ENCODE data around the gene RBM19.
A peak's percentile ranks its signal among the peaks of the same experiment; 100 is the strongest.
"Not testable (repeated sequence)": the region's sequence is repeated elsewhere in the genome, so short reads cannot be mapped to it uniquely, and the experiment has no call there.

RBM19 gene, protein sequence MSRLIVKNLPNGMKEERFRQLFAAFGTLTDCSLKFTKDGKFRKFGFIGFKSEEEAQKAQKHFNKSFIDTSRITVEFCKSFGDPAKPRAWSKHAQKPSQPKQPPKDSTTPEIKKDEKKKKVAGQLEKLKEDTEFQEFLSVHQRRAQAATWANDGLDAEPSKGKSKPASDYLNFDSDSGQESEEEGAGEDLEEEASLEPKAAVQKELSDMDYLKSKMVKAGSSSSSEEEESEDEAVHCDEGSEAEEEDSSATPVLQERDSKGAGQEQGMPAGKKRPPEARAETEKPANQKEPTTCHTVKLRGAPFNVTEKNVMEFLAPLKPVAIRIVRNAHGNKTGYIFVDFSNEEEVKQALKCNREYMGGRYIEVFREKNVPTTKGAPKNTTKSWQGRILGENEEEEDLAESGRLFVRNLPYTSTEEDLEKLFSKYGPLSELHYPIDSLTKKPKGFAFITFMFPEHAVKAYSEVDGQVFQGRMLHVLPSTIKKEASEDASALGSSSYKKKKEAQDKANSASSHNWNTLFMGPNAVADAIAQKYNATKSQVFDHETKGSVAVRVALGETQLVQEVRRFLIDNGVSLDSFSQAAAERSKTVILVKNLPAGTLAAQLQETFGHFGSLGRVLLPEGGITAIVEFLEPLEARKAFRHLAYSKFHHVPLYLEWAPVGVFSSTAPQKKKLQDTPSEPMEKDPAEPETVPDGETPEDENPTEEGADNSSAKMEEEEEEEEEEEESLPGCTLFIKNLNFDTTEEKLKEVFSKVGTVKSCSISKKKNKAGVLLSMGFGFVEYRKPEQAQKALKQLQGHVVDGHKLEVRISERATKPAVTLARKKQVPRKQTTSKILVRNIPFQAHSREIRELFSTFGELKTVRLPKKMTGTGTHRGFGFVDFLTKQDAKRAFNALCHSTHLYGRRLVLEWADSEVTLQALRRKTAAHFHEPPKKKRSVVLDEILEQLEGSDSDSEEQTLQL

DNA sequence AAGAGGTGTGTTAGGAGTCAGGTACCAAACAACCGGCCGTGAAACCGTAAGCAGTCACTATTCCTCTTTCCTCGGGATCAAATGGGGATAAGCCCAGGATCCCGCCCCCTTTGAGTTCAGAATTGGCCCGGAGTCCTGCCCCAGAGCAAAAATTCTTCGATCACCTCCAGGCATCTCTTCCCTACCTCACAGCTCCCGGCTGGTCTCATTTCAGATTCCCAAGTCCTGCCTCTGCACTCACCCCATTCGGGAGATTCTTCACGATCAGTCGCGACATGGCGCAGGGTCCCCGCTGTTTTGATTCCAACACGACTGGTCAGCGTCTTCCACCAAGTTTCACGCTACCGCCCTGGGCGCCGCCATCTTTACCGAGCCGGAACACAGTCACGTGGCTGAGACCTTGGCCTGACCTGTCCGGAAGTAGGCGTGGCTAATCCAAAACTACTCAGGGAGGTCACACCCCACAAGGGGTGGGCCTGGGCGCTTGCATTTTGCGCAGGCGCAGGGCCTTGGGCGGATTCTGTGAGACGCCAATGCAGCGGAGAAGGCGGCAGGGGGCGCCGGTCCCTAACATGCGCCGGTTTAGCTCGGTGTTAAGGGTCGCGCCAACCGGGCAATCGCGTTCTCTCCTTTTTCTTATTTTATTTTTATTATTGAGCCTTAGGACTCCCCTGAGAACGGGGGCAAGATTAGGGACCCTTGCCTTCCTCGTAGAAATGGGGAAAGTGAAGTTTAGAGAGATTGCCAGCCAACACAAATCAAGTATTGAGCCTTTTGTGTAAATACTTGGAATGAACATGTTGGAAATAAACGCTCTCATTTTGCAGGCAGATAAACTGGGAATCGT is at the start of gene RBM19:
Gene RBM19, minus strand, starts transcription at position 375 of the 847 bp plus-strand sequence. Its CDS starts 98 bp downstream, at position 277.
- DNase-seq (ENCODE audit: low read depth): peak; percentile 97

DNA sequence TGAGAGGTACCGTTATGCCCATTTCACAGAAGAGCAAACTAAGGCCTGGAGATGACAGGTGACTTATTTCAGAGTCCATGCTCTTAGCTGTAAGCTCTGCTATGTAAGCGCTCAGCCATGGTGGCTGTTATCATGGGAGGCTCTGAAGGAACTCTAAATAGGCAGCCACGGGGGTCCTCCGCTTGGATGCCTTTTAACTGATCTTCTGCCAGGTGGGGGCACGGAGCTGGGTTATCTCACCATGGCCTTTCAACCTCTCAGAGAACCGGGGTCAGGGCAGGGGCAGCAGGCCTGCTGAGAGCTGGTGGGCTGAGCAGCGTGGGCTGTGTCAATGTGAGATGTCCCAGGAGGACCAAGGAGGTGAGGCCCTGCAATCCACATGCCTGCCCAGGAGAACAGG is 49.7 kb upstream of the RBM19 start:
- DNase-seq (ENCODE audit: low read depth): no peak

DNA sequence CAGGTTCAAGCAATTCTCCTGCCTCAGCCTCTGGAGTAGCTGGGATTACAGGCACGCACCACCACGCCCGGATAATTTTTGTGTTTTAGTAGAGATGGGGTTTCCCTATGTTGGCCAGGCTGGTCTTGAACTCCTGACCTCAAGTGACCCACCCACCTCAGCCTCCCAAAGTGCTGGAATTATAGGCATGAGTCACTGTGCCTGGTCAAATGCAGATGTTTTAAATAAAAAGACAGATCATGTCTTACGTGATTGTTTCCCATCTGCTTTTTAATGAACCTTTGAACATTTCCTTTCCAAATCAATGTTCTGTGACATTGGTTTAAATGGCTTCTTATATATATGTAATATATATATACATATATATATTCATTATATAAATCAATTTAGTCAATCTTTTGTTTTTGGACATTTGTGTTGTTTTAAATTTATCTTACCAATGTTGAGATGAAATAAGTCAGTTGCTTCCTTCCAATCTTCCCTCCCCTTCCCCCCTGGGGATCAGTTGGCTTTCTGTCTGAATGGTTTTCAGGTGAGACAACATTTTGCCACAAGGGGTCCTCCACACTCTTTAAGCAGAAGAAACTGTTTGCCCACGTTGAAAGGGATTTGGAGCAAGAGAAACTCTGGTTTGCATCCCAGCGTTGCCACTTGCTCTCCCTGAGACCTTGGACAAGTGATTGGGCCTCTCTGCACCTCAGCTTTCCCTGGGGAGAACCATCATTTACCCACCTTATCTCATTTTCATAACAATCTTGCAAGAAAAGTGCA is 47.6 kb upstream of the RBM19 start:
- DNase-seq (ENCODE audit: low read depth): no peak

DNA sequence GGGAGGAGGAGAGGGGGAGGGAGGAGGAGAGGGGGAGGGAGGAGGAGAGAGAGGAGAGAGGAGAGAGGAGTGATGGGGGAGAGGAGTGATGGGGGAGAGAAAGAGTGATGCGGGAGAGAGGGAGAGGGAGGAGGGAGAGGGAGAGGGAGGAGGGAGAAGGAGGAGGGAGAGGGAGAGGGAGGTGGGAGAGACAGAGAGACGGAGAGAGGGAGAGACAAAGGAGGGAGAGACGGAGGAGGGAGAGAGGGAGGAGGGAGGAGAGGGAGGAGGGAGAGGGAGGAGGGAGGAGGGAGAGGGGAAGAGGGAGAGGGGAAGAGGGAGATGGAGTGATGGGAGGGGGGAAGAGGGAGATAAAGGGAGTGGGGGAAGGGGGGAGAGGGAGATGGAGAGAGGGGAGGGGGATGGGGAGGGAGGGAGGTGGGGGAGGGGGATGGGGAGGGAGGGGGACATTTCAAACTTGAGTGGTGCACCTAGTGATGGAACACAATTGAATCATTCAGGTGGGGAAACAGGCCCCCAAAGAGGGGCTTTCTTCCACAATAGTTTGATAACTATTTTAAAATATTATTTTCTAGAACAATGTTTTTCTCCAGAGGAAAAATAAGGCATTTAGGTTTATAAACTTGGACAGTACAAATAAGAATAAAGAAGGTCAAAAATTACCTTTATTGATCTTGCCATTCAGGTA is 46.8 kb upstream of the RBM19 start:
- DNase-seq (ENCODE audit: low read depth): no peak

DNA sequence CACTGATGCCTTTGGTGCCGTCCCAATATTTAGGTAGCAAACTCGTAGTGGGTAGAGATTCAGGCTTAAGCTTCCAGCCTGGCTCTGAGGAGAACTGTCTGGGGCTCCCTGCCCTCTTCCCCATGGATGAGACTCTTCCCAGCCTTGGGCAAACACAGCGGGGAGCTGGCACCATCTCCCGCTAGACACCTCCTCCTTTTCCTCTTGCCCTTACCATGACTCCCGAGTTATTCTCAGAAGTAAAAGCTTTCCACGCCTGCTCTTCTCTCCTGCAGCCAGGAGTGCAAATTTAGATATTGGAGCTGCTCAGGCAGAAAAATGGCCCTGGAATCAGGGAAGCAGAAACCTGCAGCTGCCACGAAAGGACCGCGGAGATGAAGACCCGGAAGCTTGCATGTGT is 45.6 kb upstream of the RBM19 start:
- no peak for DNase-seq (ENCODE audit: low read depth)

DNA sequence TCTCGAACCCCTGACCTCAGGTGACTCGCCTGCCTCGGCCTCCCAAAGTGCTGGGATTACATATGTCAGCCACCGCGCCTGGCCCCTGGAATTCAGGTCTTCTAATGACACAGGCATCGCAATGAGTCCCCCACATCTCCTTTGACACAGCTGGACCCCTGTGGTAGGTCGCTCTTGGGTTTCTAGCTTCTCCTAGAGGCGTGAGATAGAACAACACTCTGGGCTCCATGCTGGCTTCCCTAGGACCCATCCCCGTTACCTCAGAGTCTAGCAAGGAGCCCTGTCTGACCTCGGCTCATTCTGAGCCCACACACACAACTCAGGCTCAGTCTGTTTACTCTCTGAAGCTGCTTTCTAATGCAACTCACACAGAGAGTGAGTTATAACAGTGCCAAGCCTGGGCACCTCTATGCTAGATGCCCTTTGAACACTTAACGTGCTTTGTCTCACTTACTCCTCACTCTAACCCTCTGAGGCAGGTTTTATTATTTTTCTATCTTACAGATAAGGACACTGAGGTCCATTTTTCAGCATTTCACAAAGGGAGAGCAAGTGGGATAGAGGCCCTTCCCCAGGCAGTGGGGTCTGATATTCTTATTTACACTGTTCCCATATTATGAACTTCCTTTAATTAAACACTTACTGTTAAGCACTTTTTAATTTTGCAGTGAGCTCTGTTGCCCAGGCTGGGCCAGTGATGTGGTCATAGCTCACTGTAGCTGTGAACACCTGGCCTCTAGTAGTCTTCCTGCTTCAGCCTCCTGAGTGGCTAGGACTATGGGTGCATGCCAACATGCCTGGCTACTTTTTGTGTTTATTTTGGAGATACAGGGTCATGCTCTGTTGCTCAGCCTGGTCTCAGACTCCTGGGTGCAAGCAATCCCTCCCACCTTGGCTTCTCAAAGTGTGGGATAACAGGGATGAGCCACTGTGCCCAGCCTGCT is 40.6 kb upstream of the RBM19 start:
- no peak for DNase-seq (ENCODE audit: low read depth)

DNA sequence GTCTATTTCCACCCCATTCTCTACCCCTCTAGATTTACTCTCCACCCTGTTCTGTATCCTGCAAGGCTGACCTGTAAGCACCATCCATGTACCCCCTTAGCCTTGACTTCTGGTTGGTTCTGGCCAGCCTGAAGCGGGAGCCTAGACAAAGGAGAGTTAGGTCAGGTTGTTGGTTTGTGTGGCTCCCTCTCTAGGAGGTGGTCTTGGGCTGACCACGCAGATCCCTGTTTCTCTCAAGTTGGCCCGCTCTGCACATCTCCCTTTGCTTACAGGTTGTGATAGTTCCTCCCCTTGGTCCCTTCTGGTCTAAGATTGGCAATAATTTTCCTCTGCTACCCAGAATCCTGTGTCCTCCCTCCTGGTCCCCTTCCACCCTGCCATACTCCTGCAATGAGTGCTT is 38.3 kb upstream of the RBM19 start:
- no peak for DNase-seq (ENCODE audit: low read depth)

DNA sequence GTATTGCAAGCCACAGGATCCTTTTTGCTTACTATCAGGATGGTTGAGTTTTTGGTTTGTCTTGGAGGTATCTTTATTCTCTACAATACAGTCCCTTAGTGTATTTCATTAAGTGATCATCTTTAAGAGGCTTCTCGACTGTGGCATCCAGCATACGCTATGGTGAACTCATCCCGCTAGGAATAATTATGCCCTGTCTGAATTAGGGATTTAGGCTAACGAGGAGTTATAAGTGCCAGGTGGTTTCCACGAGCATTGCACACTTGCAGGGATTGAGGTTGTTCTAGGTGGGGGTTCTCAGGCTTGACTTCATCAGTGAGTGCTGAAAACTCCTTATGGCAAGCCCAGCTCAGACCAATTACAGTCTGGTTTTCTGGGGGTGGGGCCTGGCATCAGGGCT is 37.2 kb upstream of the RBM19 start:
- DNase-seq (ENCODE audit: low read depth): no peak

DNA sequence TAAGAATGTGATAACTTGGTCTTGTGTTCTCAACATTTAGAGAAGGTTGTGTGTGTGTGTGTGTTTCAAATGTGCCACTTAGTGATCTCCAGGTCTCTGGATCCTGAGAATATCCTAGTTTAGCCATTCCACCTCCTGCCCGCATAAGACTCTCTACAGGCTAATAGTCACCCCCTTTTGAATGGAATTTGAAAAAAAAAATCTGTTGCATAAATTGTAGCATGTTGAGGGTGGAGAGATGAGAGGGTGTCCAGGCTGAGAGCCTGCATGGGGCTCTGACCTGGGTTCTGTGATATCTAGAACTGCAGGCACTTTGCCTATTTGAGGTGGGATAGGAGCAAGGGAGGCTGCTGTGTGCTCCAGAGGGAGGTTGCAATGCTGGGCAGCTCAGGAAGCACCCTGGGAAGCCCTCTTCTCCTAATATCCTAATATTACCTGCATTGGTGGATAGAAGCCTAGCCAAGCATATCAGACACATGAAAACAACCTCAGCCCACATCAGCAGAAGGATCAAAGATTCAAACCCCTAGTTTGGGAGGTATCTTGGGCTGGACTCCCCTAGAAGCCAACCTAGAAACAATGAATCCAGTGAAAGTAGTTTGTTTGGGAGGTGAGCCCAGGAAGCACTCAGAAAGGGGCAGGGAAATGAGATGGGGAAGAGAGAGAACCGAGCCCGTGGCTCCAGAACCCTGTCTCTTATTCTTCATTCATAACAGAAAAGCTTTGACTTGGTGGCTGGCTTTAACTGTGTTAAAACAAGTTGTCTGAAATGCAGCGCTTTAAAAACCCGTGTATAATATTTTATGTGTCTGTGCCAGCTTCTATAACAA is 35.6 kb upstream of the RBM19 start:
- no peak for DNase-seq (ENCODE audit: low read depth)

DNA sequence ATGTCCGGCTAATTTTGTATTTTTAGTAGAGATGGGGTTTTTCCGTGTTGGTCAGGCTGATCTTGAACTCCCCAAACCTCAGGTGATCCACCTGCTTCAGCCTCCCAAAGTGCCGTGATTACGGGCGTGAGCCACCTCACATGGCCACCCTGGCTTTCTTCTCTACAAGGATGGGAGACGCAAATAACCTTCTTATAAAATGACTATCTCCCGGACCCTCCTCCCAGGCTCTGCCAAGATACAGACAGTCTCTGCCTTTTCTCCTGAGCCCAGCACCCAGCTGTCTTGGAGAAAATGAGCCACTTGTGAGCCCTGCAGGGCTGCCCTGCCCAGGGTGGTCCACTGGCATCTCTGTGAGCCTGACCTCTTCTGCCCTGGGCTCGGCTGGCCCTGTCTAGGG is 34.7 kb upstream of the RBM19 start:
- no peak for DNase-seq (ENCODE audit: low read depth)

DNA sequence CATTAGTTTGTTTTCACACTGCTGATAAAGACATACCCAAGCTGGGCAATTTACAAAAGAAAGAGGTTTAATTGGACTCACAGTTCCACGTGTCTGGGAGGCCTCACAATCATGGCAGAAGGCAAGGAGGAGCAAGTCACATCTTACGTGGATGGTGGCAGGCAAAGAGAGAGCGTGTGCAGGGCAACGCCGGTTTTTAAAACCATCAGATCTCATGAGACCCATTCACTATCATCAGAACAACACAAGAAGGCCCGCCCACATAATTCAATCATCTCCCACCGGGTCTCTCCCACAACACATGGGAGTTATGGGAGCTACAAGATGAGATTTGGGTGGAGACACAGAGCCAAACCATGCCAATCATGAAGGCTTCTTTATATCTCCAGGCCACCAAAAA is 34.1 kb upstream of the RBM19 start:
- not testable (repeated sequence) for DNase-seq (ENCODE audit: low read depth)

DNA sequence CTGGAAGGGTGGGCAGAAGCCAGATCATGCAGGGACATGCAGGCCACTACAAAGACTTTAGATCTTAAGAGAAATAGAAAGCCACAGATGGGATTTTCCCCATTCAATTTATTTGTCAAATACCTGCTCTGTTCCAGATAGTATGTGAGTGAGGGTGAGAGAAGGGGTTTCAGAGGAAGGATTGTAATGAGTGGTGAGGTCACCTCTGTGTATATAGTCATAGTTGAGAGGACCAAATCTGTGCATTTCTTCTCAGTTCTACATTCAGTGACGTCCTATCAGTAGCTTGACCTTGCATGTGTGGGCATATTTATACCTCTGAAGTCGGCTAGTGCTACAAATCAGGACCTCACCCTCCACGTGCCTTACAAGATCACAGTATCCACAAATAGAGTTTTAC is 31.2 kb upstream of the RBM19 start:
- DNase-seq (ENCODE audit: low read depth): no peak

DNA sequence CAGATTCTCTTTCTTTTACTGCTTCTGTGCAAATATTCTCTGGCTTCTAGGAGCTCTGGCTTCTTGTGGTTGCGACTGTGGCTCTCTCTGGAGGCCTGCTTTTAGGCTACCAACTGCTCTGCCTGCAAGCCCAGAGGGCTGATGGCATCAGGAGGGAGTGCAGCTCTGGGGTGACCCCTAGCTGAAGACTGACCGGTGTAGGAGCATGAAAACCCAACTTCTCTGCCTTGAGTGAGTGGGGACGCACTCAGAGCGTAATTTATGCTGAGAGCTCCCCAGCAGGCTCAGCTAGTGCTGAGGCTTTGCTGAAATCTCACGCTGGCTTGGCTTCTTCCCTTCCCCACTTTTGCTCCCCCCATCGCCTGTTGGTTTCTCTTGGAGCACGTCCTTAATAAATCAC is 29.9 kb upstream of the RBM19 start:
- no peak for DNase-seq (ENCODE audit: low read depth)

DNA sequence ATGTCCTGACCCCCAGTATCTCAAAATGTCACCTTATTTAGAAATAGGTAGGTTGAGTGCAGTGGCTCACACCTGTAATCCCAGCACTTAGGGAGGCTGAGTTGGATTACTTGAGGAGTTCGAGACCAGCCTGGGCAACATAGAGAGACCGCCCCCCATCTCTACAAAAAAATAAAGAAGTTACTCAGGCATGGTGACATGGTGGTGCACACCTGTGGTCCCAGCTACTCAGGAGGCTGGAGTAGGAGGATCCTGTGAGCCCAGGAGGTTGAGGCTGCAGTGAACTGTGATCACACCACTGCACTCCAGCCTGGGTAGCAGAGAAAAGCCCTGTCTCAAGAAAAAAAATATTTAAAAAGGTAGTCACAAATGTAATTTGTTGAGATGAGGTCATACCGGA is 27.9 kb upstream of the RBM19 start:
- DNase-seq (ENCODE audit: low read depth): no peak

DNA sequence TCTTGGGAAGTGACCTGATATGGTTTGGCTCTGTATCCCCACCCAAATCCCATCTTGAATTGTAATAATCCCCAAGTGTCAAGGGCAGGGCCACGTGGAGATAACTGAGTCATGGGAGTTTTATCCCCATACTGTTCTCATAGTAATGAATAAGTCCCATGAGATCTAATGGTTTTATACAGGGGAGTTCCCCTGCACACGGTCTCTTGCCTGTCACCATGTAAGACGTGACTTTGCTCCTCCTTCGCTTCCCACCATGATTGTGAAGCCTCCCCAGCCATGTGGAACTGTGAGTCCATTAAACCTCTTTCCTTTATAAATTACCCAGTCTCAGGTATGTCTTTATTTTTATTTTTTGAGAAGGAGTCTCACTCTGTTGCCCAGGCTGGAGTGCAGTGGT is 26.6 kb upstream of the RBM19 start:
- DNase-seq (ENCODE audit: low read depth): not testable (repeated sequence)

DNA sequence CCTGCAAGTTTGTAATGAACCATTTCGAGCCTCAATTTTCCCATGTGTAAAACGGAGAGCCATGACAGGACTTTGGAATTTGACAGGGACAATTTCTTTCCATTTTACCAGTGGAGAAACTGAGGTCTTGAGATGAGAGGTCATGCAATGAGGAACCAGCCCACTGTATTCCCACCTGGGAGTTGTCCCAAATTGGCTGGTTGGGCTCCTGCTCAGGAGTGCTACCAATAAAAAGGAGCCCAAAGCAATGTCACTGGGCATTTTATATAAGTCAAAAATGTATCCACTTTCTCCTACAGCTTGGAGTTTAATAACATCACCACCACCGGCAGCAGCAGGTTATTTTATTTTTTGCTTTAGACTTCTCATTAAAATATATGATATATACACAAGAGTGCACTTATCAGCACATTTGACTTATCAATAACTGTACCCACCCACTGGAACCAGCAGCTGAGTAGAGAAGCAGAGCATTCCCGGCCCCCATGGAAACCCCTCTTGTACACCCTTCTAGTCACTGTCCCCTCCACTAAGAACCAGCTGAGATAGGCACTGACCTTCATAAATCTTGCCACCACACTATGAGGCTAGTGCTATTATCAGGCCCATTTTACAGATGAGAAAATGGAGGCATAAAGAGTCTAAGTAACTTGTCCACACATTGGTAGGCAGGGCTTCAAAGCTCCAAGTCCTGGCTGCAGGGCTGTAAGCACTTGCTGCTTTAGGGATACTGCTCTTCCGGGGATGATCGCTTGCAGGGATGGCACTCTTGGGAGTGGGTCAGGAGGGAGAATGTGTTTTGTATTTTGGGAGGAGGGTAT is 25.3 kb upstream of the RBM19 start:
- no peak for DNase-seq (ENCODE audit: low read depth)
